Measurements from ENCODE around the gene TK1. TPM values are rescaled to one million over a fixed set of nuclear protein-coding genes. Genes with fewer than 3 reads are reported as not detected.
"Not testable (repeated sequence)": the region's sequence is repeated elsewhere in the genome, so short reads cannot be mapped to it uniquely, and the experiment has no call there.

The TK1 gene
- polyA plus RNA-seq, 1 experiment = 130 TPM

DNA sequence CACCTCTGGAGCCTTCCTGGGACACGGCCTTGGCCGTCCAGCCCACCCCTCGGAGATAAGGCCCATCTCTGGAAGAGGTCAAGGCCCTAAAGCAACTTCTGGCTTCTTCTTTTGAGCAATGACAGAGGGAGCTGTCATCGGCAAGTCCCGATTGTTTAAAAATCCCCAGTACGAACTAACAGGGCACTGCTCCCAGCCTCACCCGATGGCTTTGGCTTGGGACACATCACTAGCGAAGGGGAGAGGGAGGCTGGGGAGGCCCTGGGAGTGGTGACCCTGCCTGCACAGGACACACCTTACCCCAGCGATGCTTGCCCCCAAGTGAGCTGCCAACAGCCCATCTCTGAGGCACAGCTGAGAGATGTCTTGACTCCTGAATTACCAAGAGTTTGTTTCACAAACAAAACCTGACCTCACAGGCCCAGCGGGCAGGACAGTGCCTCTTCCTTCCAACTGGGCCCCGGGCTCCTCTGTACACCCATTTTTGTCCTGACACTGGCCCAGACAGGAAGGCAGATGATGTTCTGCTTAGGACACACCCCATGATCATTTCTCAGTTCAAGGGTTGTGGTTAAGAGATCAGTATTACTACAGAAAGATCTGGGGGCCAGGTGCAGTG lies 13.6 kb downstream of the TK1 start:
- Histone ChIP-seq H3K27me3 (ENCODE audit: control insufficient read depth, insufficient read depth, low read length) (no peaks in the 10 kb centered on the region), H3K36me3 (ENCODE audit: control insufficient read depth, insufficient read depth, low read length) (peaks cover 5% of the 10 kb centered on the region; the same call in 1 of the 2 replicates), H3K4me3 (ENCODE audit: low read depth, low read length) (no peak overlapping the region)
- POLR2A ChIA-PET = no interaction called here
- DNase-seq (ENCODE audit: low read depth) = no peak
- CTCF ChIA-PET = no interaction called here
- TF ChIP-seq, protein P1, sequence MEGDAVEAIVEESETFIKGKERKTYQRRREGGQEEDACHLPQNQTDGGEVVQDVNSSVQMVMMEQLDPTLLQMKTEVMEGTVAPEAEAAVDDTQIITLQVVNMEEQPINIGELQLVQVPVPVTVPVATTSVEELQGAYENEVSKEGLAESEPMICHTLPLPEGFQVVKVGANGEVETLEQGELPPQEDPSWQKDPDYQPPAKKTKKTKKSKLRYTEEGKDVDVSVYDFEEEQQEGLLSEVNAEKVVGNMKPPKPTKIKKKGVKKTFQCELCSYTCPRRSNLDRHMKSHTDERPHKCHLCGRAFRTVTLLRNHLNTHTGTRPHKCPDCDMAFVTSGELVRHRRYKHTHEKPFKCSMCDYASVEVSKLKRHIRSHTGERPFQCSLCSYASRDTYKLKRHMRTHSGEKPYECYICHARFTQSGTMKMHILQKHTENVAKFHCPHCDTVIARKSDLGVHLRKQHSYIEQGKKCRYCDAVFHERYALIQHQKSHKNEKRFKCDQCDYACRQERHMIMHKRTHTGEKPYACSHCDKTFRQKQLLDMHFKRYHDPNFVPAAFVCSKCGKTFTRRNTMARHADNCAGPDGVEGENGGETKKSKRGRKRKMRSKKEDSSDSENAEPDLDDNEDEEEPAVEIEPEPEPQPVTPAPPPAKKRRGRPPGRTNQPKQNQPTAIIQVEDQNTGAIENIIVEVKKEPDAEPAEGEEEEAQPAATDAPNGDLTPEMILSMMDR (IDR thresholded peaks at IDR 0.05; ENCODE audit: insufficient read depth, low read depth, low read length) = no peak

DNA sequence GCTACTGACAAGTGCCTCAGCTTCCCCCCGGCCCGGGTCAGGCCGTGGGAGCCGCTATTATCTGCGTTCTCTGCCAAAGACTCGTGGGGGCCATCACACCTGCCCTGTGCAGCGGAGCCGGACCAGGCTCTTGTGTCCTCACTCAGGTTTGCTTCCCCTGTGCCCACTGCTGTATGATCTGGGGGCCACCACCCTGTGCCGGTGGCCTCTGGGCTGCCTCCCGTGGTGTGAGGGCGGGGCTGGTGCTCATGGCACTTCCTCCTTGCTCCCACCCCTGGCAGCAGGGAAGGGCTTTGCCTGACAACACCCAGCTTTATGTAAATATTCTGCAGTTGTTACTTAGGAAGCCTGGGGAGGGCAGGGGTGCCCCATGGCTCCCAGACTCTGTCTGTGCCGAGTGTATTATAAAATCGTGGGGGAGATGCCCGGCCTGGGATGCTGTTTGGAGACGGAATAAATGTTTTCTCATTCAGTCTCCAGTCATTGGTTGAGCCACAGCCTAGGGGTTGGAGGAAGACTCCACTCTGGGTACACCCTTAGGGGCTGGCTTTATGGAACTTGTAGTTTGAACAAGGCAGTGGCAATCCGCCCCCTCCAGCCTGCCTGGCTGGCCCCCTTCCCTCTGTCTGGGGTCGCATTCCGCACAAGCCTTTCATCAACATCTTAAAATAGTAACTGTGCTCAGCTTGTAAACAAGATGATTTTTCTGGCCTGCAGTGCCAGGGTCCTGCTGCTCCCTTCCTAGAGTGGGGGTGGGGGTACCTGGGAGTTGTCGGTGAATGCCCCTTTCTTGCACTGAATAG lies 14.4 kb downstream of the TK1 start:
- ChIA-PET POLR2A (no interaction called here), CTCF (interaction anchor here (0.9 kb wide), 2 partner anchors 14 to 42 kb away, joined by 3 read pairs; no protein-coding TSS in a partner anchor)
- H3K4me3 ChIP-seq (ENCODE audit: low read depth, low read length) = no peak overlapping the region
- DNase-seq (ENCODE audit: low read depth) = no peak
- no peaks in the 10 kb centered on the region for H3K27me3 ChIP-seq (ENCODE audit: control insufficient read depth, insufficient read depth, low read length)
- H3K36me3 ChIP-seq (ENCODE audit: control insufficient read depth, insufficient read depth, low read length) = peaks cover 5% of the 10 kb centered on the region; the same call in 1 of the 2 replicates
- TF ChIP-seq, protein P1 (IDR thresholded peaks at IDR 0.05; ENCODE audit: insufficient read depth, low read depth, low read length) = no peak

DNA sequence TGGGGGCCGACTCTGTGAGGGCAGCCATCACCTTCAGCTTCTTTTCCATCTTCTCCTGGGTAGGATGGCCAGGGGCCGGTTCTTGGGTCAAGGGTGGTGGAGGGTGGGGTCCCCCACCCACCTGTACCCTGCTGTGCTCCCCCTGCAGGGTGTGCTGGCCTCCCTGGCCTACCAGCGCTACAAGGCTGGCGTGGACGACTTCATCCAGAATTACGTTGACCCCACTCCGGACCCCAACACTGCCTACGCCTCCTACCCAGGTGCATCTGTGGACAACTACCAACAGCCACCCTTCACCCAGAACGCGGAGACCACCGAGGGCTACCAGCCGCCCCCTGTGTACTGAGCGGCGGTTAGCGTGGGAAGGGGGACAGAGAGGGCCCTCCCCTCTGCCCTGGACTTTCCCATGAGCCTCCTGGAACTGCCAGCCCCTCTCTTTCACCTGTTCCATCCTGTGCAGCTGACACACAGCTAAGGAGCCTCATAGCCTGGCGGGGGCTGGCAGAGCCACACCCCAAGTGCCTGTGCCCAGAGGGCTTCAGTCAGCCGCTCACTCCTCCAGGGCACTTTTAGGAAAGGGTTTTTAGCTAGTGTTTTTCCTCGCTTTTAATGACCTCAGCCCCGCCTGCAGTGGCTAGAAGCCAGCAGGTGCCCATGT lies 15.1 kb downstream of the TK1 start:
- POLR2A ChIA-PET = interaction anchor here (0.6 kb wide), 1 partner anchor 43 kb away, joined by 9 read pairs; the partner anchor contains the start of gene TMC6
- CTCF ChIA-PET = interaction anchor here (0.9 kb wide), 2 partner anchors 14 to 43 kb away, joined by 3 read pairs; no protein-coding TSS in a partner anchor
- not testable (repeated sequence) for H3K36me3 ChIP-seq (ENCODE audit: control insufficient read depth, insufficient read depth, low read length); H3K4me3 ChIP-seq (ENCODE audit: low read depth, low read length); H3K27me3 ChIP-seq (ENCODE audit: control insufficient read depth, insufficient read depth, low read length); DNase-seq (ENCODE audit: low read depth)

DNA sequence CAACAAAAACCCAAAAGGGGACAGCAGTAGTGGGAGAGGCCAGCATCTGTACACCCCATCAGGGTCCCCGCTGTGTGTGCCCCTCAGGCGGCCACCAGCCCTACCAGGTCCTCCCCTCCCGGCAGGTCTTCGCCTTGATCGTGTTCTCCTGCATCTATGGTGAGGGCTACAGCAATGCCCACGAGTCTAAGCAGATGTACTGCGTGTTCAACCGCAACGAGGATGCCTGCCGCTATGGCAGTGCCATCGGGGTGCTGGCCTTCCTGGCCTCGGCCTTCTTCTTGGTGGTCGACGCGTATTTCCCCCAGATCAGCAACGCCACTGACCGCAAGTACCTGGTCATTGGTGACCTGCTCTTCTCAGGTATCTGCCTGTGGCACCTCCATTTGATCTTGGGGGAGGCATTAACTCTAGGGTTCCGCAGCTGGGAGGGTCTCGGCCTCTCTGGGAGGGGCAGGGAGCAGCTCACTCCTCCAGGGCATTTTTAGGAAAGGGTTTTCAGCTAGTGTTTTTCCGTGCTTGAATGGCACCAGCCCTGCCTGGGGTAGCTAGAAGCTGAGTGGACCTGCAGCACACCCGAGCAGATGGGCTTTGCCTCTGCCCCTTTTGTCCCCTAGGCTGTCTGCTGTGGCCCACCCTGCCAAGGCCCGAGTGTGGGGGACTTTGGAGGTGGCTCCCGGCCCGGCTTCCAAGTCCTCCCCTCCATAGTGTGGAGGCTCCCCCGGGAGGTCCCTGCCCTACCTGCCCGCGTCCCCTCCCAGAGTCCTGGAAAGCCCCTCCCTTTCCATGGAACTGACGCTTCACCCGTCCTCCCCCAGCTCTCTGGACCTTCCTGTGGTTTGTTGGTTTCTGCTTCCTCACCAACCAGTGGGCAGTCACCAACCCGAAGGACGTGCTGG lies 15.9 kb downstream of the TK1 start:
- DNase-seq (ENCODE audit: low read depth) = no peak
- no peak overlapping the region for H3K4me3 ChIP-seq (ENCODE audit: low read depth, low read length)
- H3K36me3 ChIP-seq (ENCODE audit: control insufficient read depth, insufficient read depth, low read length) = peaks cover 5% of the 10 kb centered on the region; the same call in 1 of the 2 replicates
- CTCF ChIA-PET = no interaction called here
- no peaks in the 10 kb centered on the region for H3K27me3 ChIP-seq (ENCODE audit: control insufficient read depth, insufficient read depth, low read length)
- POLR2A ChIA-PET = interaction anchor here (0.6 kb wide), 1 partner anchor 43 kb away, joined by 9 read pairs; the partner anchor contains the start of gene TMC6
- TF ChIP-seq, protein P1 (IDR thresholded peaks at IDR 0.05; ENCODE audit: insufficient read depth, low read depth, low read length) = no peak

All from BJ (cell line).